Pancreas (tissue), 10 donors: ENCODE results near the gene UBB. TPM values are rescaled to one million over a fixed set of nuclear protein-coding genes. Genes with fewer than 3 reads are reported as not detected.
"Not testable (repeated sequence)": the region's sequence is repeated elsewhere in the genome, so short reads cannot be mapped to it uniquely, and the experiment has no call there.

ENCODE experiments used
- ATAC-seq, 4 donors: fragments of 200-7000 bp; cut with Tn5 transposase; one replicate each; pipeline versions ENCODE4 v1.8.0 to v1.9.1; 2020; ENCODE audit warnings: mild to moderate bottlenecking in 4 of 4, moderate library complexity in 4 of 4
- DNase-seq, 6 donors: peaks; one replicate each; pipeline ENCODE4 v3.0.0-alpha.2; 2020
- FAIRE-seq: peaks from 2 replicates; lab custom pipeline; 2012; peaks lifted over from hg19 to GRCh38; lab: Jason Lieb, UNC
- H3K27ac ChIP-seq, 4 donors: fragments of 200-600 bp; sonication (generic); 1 replicate in 3 of 4; 2 replicates in 1 of 4; pipeline versions ENCODE4 v1.5.0 to v1.8.0; 2020
- H3K27me3 ChIP-seq, 4 donors: fragments of 200-600 bp; one replicate each; pipeline ENCODE4 v1.8.0; 2021
- H3K36me3 ChIP-seq, 3 donors: fragments of 200-600 bp; sonication (generic) in 1 of 3; one replicate each; pipeline versions ENCODE4 v1.5.0 to v1.8.0; 2020 to 2021
- H3K4me1 ChIP-seq, 3 donors: fragments of 200-600 bp; one replicate each; pipeline ENCODE4 v1.8.0; 2021
- H3K4me3 ChIP-seq, 4 donors: fragments of 200-600 bp; sonication (generic) in 2 of 4; one replicate each; pipeline versions ENCODE4 v1.5.0 to v1.8.0; 2020 to 2021
- H3K9me3 ChIP-seq, 4 donors: fragments of 200-600 bp; one replicate each; pipeline ENCODE4 v1.8.0; 2021
- CTCF ChIP-seq, 4 donors: fragments of 200-600 bp; sonication (generic) in 3 of 4; IDR thresholded peaks; one replicate each; pipeline versions ENCODE4 v1.5.0 to v1.8.0; 2021; ENCODE audit warnings: antibody characterized with exemption in 4 of 4
- WGBS, 2 donors: extraction: QIAGEN DNeasy Blood & Tissue Kit; methylation state at CpG; one replicate each; pipeline ENCODE4 v1.1.7; 2013; 5-methylcytosine and 5-hydroxymethylcytosine counted together
- intact Hi-C, 3 donors: fragments of 100-400 bp; cut with DNase I; formaldehyde crosslinking; loops; one replicate each; pipeline versions ENCODE4 v1.11.1 to v1.14.2; 2022
- polyA plus RNA-seq, 2 donors: library from polyadenylated mRNA; stranded (reverse); fragments of 200-250 nt; gene quantifications; one replicate each; pipeline ENCODE4 v1.2.3, GENCODE V29; 2013
- total RNA-seq, 6 donors: library from RNA; stranded (reverse); fragmentation: NEBNext Ultra II Directional in 4 of 6; extraction: Animal tissue kit (Norgen Biotek cat#: 25700) in 4 of 6; gene quantifications; one replicate each; pipeline versions ENCODE4 v1.2.1 to v1.2.4, GENCODE V29; 2021 to 2023
- donor health status: healthy with polysubstance abuse.
- donor health status: DM: no; HTN: no; CAD: no; lungs with moderate emphysema.
- donor health status: DM: no; HTN: no; CAD: no.
- donor health status: control.
- donor health status: control.
- donor health status: Bipolar disorder and iron deficiency.
- donor health status: DM: yes; HTN: yes; CAD: no.
- donor health status: DM: no; HTN: no; CAD: no.
- donor health status: DM: no; HTN: no; CAD: no.
- donor health status: DM: yes; HTN: yes; CAD: no.

The UBB gene
- total and polyA plus RNA-seq, 8 donors, result 321 to 972 (median 684) TPM

GRCh38 chr17:16379654-16380053 lies 1.2 kb upstream of the UBB start:
- H3K4me1 ChIP-seq, result peaks cover 24 to 38% (median 36%) of the 10 kb centered on the region in 3 donors
- FAIRE-seq, result no peak

GRCh38 chr17:16381496-16381820 lies 567 bp downstream of the UBB start:
- no peak for TF ChIP-seq CTCF (IDR thresholded peaks at IDR 0.05)
- Histone ChIP-seq H3K27ac (peak overlapping the region; percentile 94 to 100 (median 97)), H3K4me3 (peak overlapping the region; percentile 27 to 61 (median 43)), H3K27me3 (no peaks in the 10 kb centered on the region), H3K9me3 (no peaks in the 10 kb centered on the region), H3K36me3 (peaks cover 0 to 8% (median 0%) of the 10 kb centered on the region in 3 donors), H3K4me1 (peaks cover 24 to 38% (median 36%) of the 10 kb centered on the region in 3 donors)
- no peak for FAIRE-seq
- intact Hi-C loops, result no loop called here
- no peak for DNase-seq
- ATAC-seq, result peak in 1 of 4 donors; percentile 6
- 0 to 1% methylated on average over 14 of the region's 14 CpGs for WGBS, 2 donors

More at GRCh38 chr17:16379654-16380053, 1.2 kb upstream of the UBB start:
- DNase-seq (no peak), ATAC-seq (no peak)
- Histone ChIP-seq H3K4me3 (no peak overlapping the region), H3K9me3 (no peaks in the 10 kb centered on the region), H3K27me3 (no peaks in the 10 kb centered on the region), H3K36me3 (peaks cover 0 to 8% (median 0%) of the 10 kb centered on the region in 3 donors), H3K27ac (peak overlapping the region in 3 of 4 donors; percentile 96 to 100 (median 98))
- 87 to 88% methylated on average over 8 of the region's 8 CpGs for WGBS, 2 donors
- TF ChIP-seq CTCF (IDR thresholded peaks at IDR 0.05), result no peak
- intact Hi-C loops, result no loop called here

- 38 to 39% methylated on average over 4 of the region's 4 CpGs for WGBS, 2 donors
- H3K27me3 ChIP-seq, result no peaks in the 10 kb centered on the region
- no peak for ATAC-seq
- H3K27ac ChIP-seq, result no peak overlapping the region
- FAIRE-seq, result no peak
- TF ChIP-seq CTCF (IDR thresholded peaks at IDR 0.05), result no peak
- peaks cover 0 to 8% (median 0%) of the 10 kb centered on the region in 3 donors for H3K36me3 ChIP-seq
- no peak for DNase-seq
- intact Hi-C loops, result no loop called here
- H3K4me1 ChIP-seq, result peaks cover 18 to 33% (median 27%) of the 10 kb centered on the region in 3 donors
- no peaks in the 10 kb centered on the region for H3K9me3 ChIP-seq
- H3K4me3 ChIP-seq, result peak overlapping the region in 2 of 4 donors; percentile 52 to 61
These were observed 2.3 kb downstream of the UBB start for GRCh38 chr17:16383216-16383615.

- intact Hi-C loops, result no loop called here
- no peak for TF ChIP-seq CTCF (IDR thresholded peaks at IDR 0.05)
- Histone ChIP-seq H3K27me3 (no peaks in the 10 kb centered on the region), H3K36me3 (peaks cover 0 to 8% (median 0%) of the 10 kb centered on the region in 3 donors), H3K27ac (no peak overlapping the region), H3K4me1 (peaks cover 14 to 26% (median 21%) of the 10 kb centered on the region in 3 donors), H3K4me3 (peak overlapping the region in 1 of 4 donors; percentile 61), H3K9me3 (no peaks in the 10 kb centered on the region)
- FAIRE-seq, result no peak
- WGBS, 2 donors, result 80 to 84% methylated on average over 5 of the region's 5 CpGs
- DNase-seq, result no peak
- ATAC-seq, result no peak
These were observed 2.9 kb downstream of the UBB start for GRCh38 chr17:16383772-16384287.

- FAIRE-seq, result no peak
- Histone ChIP-seq H3K27me3 (no peaks in the 10 kb centered on the region), H3K4me1 (peaks cover 11 to 21% (median 17%) of the 10 kb centered on the region in 3 donors), H3K9me3 (no peaks in the 10 kb centered on the region), H3K4me3 (no peak overlapping the region), H3K36me3 (peaks cover 0 to 8% (median 0%) of the 10 kb centered on the region in 3 donors), H3K27ac (no peak overlapping the region)
- no peak for TF ChIP-seq CTCF (IDR thresholded peaks at IDR 0.05)
- intact Hi-C loops, result no loop called here
- no peak for DNase-seq
- WGBS, 2 donors, result 70 to 80% methylated on average over 5 of the region's 5 CpGs
- ATAC-seq, result no peak
These were observed 3.7 kb downstream of the UBB start for GRCh38 chr17:16384557-16384956.

- DNase-seq, result peak in 1 of 6 donors; percentile 41
- peak overlapping the region in 2 of 4 donors; percentile 33 to 44 for H3K4me3 ChIP-seq
- 51 to 54% methylated on average over 23 of the region's 23 CpGs for WGBS, 2 donors
- H3K36me3 ChIP-seq, intact Hi-C loops, H3K9me3 ChIP-seq, ATAC-seq, H3K27me3 ChIP-seq, FAIRE-seq: not testable (repeated sequence)
- peaks cover 11 to 21% (median 17%) of the 10 kb centered on the region in 3 donors for H3K4me1 ChIP-seq
- peak overlapping the region in 1 of 4 donors; percentile 45 for H3K27ac ChIP-seq
These were observed 5.2 kb downstream of the UBB start for GRCh38 chr17:16386126-16386507.
